ENCODE measurements around the gene SIGLEC12.

DNA sequence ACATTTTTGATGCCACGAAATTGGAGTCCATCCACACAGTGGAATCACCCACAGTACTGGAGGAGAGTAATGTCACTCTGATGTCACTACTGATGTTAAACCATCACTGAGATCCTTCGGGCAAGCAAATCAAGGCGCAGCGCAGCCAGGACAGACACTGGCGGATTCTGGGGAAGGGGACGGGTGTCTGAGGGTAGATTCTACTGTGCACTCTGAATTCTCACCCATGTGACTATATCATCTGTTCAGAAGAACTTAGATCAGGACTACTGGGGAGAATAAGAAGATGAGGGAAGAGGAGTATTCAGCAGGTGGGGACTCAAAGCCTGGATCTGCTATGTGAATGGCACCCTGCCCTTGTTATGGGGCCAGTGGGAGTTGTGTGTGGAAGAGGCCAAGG is 42.4 kb upstream of the SIGLEC12 start:
- no peak for TF ChIP-seq EZH2 (IDR thresholded peaks at IDR 0.05)
- no peak for TF ChIP-seq POLR2AphosphoS5 (IDR thresholded peaks at IDR 0.05; ENCODE audit: borderline replicate concordance, low read depth, low read length)

Measured in SK-N-MC (cell line).